Parietal lobe (tissue), 1 donor: ENCODE results near the gene ARAP2. TPM values are rescaled to one million over a fixed set of nuclear protein-coding genes. Genes with fewer than 3 reads are reported as not detected.

Experiments
- total RNA-seq: library from RNA; depleted of rRNA; stranded (reverse); fragments of >200 nt; gene quantifications from one replicate; pipeline ENCODE4 v1.2.3, GENCODE V29; 2014

The ARAP2 gene
- 101 TPM for total RNA-seq

DNA sequence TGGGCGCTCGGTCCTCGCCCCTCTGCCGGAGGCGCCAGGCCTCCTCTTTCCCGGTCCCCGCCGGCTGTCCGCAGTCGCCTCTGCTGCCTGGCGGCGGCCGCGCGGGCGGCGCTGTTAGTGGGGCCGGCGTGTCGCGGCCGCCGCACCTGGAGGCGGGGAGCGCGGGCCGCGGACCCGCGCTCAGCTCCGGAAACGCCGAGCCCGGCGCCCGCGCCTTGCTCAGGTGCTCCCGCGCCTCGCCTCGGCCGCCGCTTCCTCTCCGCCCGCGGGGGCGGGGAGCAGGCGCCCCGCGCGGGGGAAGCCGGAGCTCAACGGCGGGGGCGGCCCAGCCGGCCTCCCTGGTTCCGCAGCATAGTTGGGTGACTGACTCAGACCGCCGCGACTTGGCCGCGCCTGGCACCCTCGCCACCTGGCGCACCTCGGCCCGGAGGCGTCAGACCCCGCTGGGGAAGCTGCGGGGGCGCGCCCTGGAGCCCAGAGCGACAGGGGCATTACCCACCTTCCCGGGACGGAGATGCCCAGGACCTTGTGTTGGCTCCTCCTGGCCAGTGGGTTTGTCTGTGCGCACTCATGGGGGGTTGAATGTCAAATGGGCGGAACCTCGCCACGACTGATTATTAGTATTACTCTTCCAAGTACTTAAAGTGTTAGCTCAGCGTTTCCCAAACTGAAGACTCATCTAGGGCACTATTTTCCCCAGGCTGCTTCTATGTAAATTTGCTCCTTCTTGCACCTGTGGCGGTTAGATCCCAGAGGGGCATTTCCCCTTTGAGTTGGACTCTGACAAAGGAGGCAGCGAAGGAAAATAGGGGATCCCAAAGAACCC lies at the start of gene ARAP2:
ARAP2 (minus strand) TSS at position 258 of the 826 bp plus-strand sequence. CDS start 15,028 bp downstream, outside the sequence.

DNA sequence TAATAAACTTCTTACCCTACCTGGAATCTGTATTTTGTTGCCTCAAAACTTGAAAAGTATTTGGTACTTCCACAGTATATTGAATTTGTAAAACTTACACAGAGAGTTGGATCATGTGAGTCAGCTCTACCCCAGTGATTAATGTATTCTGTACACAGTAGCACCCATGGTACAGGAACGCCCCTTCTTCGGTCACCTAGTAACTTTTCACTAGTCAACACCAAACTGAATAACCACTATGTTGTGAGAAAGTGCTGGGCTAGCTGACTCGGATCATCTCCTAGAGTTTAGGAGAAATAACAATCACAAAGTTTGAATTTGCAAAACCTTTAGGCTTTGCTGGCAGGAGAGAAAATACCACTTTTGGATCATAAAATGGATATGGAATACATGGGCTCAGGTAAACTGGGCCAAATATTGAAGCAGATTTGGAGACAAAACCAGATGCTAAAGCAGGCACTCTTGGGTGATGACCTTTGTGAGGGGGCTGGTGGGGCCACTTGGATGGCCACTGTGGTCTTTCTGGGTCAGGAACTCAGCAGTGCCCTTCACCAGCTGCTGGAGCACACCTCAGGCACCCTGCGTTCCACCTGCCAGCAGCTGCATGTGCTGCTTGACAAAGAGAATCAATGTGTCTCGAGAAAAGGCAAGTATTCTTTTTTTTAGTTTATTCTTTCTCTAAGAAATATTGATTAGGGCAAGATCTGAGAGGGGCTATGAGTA lies 37.2 kb upstream of the ARAP2 start, which contains the start of gene DTHD1:
DTHD1 (plus strand) TSS at position 233 of the 723 bp plus-strand sequence; CDS start at position 376, 143 bp downstream.

Other genes with a start within 250 kb of the ARAP2 start
- 0.94 TPM for gene DTHD1, start 37.1 kb upstream of the ARAP2 start, total RNA-seq